Calu3 (cell line): ENCODE measurements around the gene AMDHD2. TPM values are rescaled to one million over a fixed set of nuclear protein-coding genes. Genes with fewer than 3 reads are reported as not detected.

ENCODE experiments used
- BruUV-seq: library from RNA; stranded (reverse); fragments of 400-500 nt; replicated peaks from 2 replicates; lab custom pipeline; 2021; lab: Mats Ljungman, UMichigan
- CTCF ChIA-PET: fragments of 300-600 bp; sonication (Branson Sonifier 250); formaldehyde crosslinking; loops from one replicate; lab custom pipeline; 2022; ENCODE audit warnings: antibody characterized with exemption; lab: Charles Lee
- DNase-seq: peaks from one replicate; pipeline ENCODE4 v3.0.0; 2022
- H3K27ac Mint-ChIP-seq: one replicate; pipeline ENCODE4 v1.8.0; 2022; ENCODE audit warnings: mixed read lengths; ENCODE audit not compliant: unreplicated experiment
- H3K27me3 Mint-ChIP-seq: one replicate; pipeline ENCODE4 v1.8.0; 2022; ENCODE audit warnings: mixed read lengths; ENCODE audit not compliant: unreplicated experiment
- H3K36me3 Mint-ChIP-seq: one replicate; pipeline ENCODE4 v1.8.0; 2022; ENCODE audit warnings: mild to moderate bottlenecking, moderate library complexity, mixed read lengths; ENCODE audit not compliant: insufficient read depth, unreplicated experiment
- H3K4me1 Mint-ChIP-seq: one replicate; pipeline ENCODE4 v1.8.0; 2022; ENCODE audit warnings: mild to moderate bottlenecking, low read depth, mixed read lengths; ENCODE audit not compliant: unreplicated experiment
- H3K4me3 Mint-ChIP-seq: one replicate; pipeline ENCODE4 v1.8.0; 2022; ENCODE audit warnings: mild to moderate bottlenecking, low read depth, moderate library complexity, mixed read lengths; ENCODE audit not compliant: unreplicated experiment
- H3K9me3 Mint-ChIP-seq: one replicate; pipeline ENCODE4 v1.8.0; 2022; ENCODE audit warnings: low read depth, mixed read lengths; ENCODE audit not compliant: unreplicated experiment
- intact Hi-C: fragments of 100-400 bp; cut with micrococcal nuclease; formaldehyde crosslinking; loops from one replicate; pipeline ENCODE4 v1.10.0; 2022; ENCODE audit not compliant: unreplicated experiment
- total RNA-seq: library from RNA; stranded (reverse); gene quantifications from 2 replicates; pipeline ENCODE4 v1.2.3, GENCODE V29; 2022
- TF ChIP-seq, protein P1 (sequence below): fragments of 200-600 bp; IDR thresholded peaks from one replicate; pipeline ENCODE4 v1.8.0; 2022; ENCODE audit warnings: antibody characterized with exemption; ENCODE audit not compliant: unreplicated experiment

AMDHD2 gene
- total RNA-seq, 1 experiment from 2014 or later, result 60.2 TPM

DNA sequence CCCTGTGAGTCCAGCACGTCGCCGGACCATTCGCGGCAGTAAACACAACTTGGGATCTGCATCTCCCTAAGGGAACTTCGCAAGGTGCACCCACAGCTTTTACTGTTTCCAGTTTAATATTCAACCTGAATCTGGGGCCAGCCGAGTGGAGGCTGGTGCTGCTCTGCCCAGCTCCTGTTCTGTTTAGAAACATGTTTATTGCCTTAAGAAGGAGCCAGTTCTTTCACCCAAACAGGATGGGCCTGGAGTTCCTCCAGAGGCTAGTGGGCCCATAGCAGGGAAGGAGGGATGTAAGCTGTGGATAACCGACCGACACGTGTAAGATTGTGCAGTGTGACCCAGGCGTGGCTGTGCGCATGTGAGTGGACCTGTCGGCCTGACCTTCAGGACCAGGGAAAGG is 27.9 kb upstream of the AMDHD2 start:
- peaks cover 4% of the 10 kb centered on the region for H3K4me1 Mint-ChIP-seq
- no peak overlapping the region for H3K27ac Mint-ChIP-seq
- peaks cover 5% of the 10 kb centered on the region for H3K36me3 Mint-ChIP-seq
- no peak for DNase-seq
- no peaks in the 10 kb centered on the region for H3K9me3 Mint-ChIP-seq
- intact Hi-C loops, result no loop called here
- BruUV-seq, result no TSS peak
- CTCF ChIA-PET, result no interaction called here
- no peaks in the 10 kb centered on the region for H3K27me3 Mint-ChIP-seq
- H3K4me3 Mint-ChIP-seq, result no peak overlapping the region
- TF ChIP-seq, protein P1, sequence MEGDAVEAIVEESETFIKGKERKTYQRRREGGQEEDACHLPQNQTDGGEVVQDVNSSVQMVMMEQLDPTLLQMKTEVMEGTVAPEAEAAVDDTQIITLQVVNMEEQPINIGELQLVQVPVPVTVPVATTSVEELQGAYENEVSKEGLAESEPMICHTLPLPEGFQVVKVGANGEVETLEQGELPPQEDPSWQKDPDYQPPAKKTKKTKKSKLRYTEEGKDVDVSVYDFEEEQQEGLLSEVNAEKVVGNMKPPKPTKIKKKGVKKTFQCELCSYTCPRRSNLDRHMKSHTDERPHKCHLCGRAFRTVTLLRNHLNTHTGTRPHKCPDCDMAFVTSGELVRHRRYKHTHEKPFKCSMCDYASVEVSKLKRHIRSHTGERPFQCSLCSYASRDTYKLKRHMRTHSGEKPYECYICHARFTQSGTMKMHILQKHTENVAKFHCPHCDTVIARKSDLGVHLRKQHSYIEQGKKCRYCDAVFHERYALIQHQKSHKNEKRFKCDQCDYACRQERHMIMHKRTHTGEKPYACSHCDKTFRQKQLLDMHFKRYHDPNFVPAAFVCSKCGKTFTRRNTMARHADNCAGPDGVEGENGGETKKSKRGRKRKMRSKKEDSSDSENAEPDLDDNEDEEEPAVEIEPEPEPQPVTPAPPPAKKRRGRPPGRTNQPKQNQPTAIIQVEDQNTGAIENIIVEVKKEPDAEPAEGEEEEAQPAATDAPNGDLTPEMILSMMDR, result no peak

DNA sequence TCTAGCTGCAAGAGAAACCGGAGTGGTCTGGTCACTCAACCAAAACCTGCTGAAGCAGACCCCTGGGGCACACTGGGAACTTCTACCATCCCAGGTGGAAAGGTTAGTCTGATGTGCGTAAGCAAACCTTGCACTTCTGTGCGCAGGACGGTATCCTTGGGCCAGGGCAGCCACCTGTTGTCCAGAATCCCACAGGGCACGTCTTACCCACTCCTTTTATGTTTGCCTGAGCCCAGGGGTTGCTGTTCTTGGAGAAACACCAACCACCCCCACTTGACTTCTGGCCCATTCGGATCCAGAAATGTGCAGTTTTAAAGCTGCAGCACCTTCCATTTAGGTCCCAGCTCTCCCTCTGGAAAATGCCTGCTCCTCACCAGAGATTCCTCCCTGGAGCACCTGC is 26.6 kb upstream of the AMDHD2 start:
- no peak overlapping the region for H3K4me3 Mint-ChIP-seq
- DNase-seq, result no peak
- no TSS peak for BruUV-seq
- no peak overlapping the region for H3K27ac Mint-ChIP-seq
- TF ChIP-seq, protein P1, result no peak
- intact Hi-C loops, result no loop called here
- CTCF ChIA-PET, result no interaction called here
- no peaks in the 10 kb centered on the region for H3K9me3 Mint-ChIP-seq
- no peaks in the 10 kb centered on the region for H3K4me1 Mint-ChIP-seq
- H3K36me3 Mint-ChIP-seq, result no peaks in the 10 kb centered on the region
- no peaks in the 10 kb centered on the region for H3K27me3 Mint-ChIP-seq

DNA sequence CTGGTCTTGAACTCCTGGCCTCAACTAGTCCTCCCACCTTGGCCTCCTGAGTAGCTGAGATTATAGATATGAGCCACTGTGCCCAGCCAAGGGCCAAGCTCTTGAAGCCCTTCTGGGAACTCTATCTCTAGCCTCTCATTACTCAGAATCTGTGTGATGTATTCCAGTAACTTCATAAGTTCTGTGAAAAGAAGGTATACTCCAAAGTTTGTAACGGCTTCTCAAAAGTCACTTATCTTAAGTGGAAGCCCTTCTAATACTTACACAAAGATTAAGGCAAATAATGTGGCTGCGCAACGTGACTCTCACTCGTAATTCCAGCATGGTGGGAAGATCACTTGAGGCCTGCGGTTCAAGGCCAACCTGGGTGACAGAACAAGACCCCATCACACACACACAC is 25.6 kb upstream of the AMDHD2 start:
- TF ChIP-seq, protein P1, result no peak
- Mint-ChIP-seq H3K36me3 (no peaks in the 10 kb centered on the region), H3K27me3 (no peaks in the 10 kb centered on the region), H3K4me1 (no peaks in the 10 kb centered on the region), H3K27ac (no peak overlapping the region), H3K9me3 (no peaks in the 10 kb centered on the region), H3K4me3 (no peak overlapping the region)
- intact Hi-C loops, result no loop called here
- CTCF ChIA-PET, result interaction anchor here (0.7 kb wide), 1 partner anchor 109 kb away, joined by 3 read pairs; no protein-coding TSS in a partner anchor
- BruUV-seq, result no TSS peak
- DNase-seq, result no peak

DNA sequence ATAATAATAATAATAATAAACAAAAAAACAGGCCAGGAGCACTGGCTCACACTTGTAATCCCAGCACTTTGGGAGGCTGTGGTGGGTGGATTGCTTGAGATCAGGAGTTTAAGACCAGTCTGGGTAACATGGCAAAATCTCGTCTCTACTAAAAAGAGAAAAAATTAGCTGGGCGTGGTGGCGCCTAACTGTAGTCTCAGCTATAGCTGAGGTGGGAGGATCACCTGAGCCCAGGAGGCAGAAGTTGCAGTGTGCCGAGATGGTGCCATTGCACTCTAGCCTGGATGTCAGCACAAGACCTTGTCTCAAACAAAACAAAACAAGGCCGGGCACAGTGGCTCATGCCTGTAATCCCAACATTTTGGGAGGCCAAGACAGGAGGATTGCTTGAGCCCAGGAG is 25.1 kb upstream of the AMDHD2 start:
- TF ChIP-seq, protein P1, result no peak
- Mint-ChIP-seq H3K9me3 (no peaks in the 10 kb centered on the region), H3K4me3 (no peak overlapping the region), H3K36me3 (no peaks in the 10 kb centered on the region), H3K27ac (no peak overlapping the region), H3K4me1 (no peaks in the 10 kb centered on the region), H3K27me3 (no peaks in the 10 kb centered on the region)
- intact Hi-C loops, result no loop called here
- BruUV-seq, result no TSS peak
- CTCF ChIA-PET, result interaction anchor here (0.7 kb wide), 1 partner anchor 109 kb away, joined by 3 read pairs; no protein-coding TSS in a partner anchor
- no peak for DNase-seq
